Activated naive CD4-positive, alpha-beta T cell treated with anti-CD3 and anti-CD28 coated beads, Interleukin-2, amount 10 ng/mL, durations not matched to agents 7 days and 5 days (primary cell): ENCODE data around the gene MEST.
"Not testable (repeated sequence)": the region's sequence is repeated elsewhere in the genome, so short reads cannot be mapped to it uniquely, and the experiment has no call there.

ENCODE experiments used
- CTCF ChIA-PET: fragments of 350-600 bp; sonication (Branson Sonifier 250); formaldehyde crosslinking; loops from one replicate; lab custom pipeline; 2021; ENCODE audit warnings: antibody characterized with exemption; lab: Charles Lee
- DNase-seq: peaks from one replicate; pipeline ENCODE4 v3.0.0-alpha.2; 2020
- H3K27ac Mint-ChIP-seq: one replicate; pipeline ENCODE4 v1.8.0; 2021; ENCODE audit warnings: mild to moderate bottlenecking, moderate library complexity, mixed read lengths
- H3K27me3 Mint-ChIP-seq: one replicate; pipeline ENCODE4 v1.8.0; 2021; ENCODE audit warnings: mild to moderate bottlenecking, mixed read lengths
- H3K36me3 Mint-ChIP-seq: one replicate; pipeline ENCODE4 v1.8.0; 2021; ENCODE audit warnings: mixed read lengths
- H3K4me1 Mint-ChIP-seq: one replicate; pipeline ENCODE4 v1.8.0; 2021; ENCODE audit warnings: mixed read lengths
- H3K4me3 Mint-ChIP-seq: one replicate; pipeline ENCODE4 v1.8.0; 2021; ENCODE audit warnings: mild to moderate bottlenecking, moderate library complexity, mixed read lengths
- H3K9me3 Mint-ChIP-seq: one replicate; pipeline ENCODE4 v1.8.0; 2021; ENCODE audit warnings: mixed read lengths

The MEST gene

GRCh38 chr7:130491841-130492522 lies at the start of gene MEST:
Gene MEST, plus strand, starts transcription at chr7:130492085. Its CDS starts 229 bp downstream, at chr7:130492314.
- Mint-ChIP-seq H3K36me3 (peaks cover 3% of the 10 kb centered on the region), H3K27ac (no peak within 1 kb of the TSS), H3K4me1 (peaks cover 17% of the 10 kb centered on the region), H3K27me3 (peaks cover 79% of the 10 kb centered on the region), H3K4me3 (peak within 1 kb of the TSS; percentile 55), H3K9me3 (peaks cover 6% of the 10 kb centered on the region)
- DNase-seq = no peak
- CTCF ChIA-PET = no interaction called here

- CTCF ChIA-PET = interaction anchor here (0.5 kb wide), 1 partner anchor 619 kb away, joined by 3 read pairs; no protein-coding TSS in a partner anchor
- peaks cover 7% of the 10 kb centered on the region for H3K27me3 Mint-ChIP-seq
- no peak overlapping the region for H3K4me3 Mint-ChIP-seq
- no peak overlapping the region for H3K27ac Mint-ChIP-seq
- H3K36me3 Mint-ChIP-seq = peaks cover 5% of the 10 kb centered on the region
- H3K9me3 Mint-ChIP-seq = peaks cover 8% of the 10 kb centered on the region
- no peak for DNase-seq
- peaks cover 46% of the 10 kb centered on the region for H3K4me1 Mint-ChIP-seq
Measured at GRCh38 chr7:130442601-130443000, 49.3 kb upstream of the MEST start.

GRCh38 chr7:130444234-130444633 lies 47.7 kb upstream of the MEST start:
- H3K36me3 Mint-ChIP-seq = peaks cover 5% of the 10 kb centered on the region
- H3K4me3 Mint-ChIP-seq = no peak overlapping the region
- CTCF ChIA-PET = no interaction called here
- H3K27ac Mint-ChIP-seq = no peak overlapping the region
- peaks cover 7% of the 10 kb centered on the region for H3K27me3 Mint-ChIP-seq
- H3K4me1 Mint-ChIP-seq = peaks cover 41% of the 10 kb centered on the region
- H3K9me3 Mint-ChIP-seq = peaks cover 16% of the 10 kb centered on the region
- DNase-seq = no peak

GRCh38 chr7:130444751-130445407 lies 47.0 kb upstream of the MEST start:
- peaks cover 5% of the 10 kb centered on the region for H3K36me3 Mint-ChIP-seq
- peaks cover 7% of the 10 kb centered on the region for H3K27me3 Mint-ChIP-seq
- DNase-seq = no peak
- peaks cover 16% of the 10 kb centered on the region for H3K9me3 Mint-ChIP-seq
- CTCF ChIA-PET = no interaction called here
- H3K4me3 Mint-ChIP-seq = no peak overlapping the region
- H3K27ac Mint-ChIP-seq = no peak overlapping the region
- peaks cover 34% of the 10 kb centered on the region for H3K4me1 Mint-ChIP-seq

GRCh38 chr7:130446259-130446658 lies 45.6 kb upstream of the MEST start:
- Mint-ChIP-seq H3K4me3 (no peak overlapping the region), H3K27ac (no peak overlapping the region), H3K4me1 (peaks cover 23% of the 10 kb centered on the region), H3K9me3 (peaks cover 13% of the 10 kb centered on the region), H3K36me3 (no peaks in the 10 kb centered on the region), H3K27me3 (peaks cover 3% of the 10 kb centered on the region)
- CTCF ChIA-PET = no interaction called here
- DNase-seq = no peak

- H3K4me1 Mint-ChIP-seq, H3K27ac Mint-ChIP-seq, DNase-seq, CTCF ChIA-PET, H3K4me3 Mint-ChIP-seq, H3K36me3 Mint-ChIP-seq, H3K27me3 Mint-ChIP-seq: not testable (repeated sequence)
- peaks cover 13% of the 10 kb centered on the region for H3K9me3 Mint-ChIP-seq
Measured at GRCh38 chr7:130451344-130451743, 40.5 kb upstream of the MEST start.

GRCh38 chr7:130452951-130453350 lies 38.9 kb upstream of the MEST start:
- Mint-ChIP-seq H3K27me3 (no peaks in the 10 kb centered on the region), H3K36me3 (no peaks in the 10 kb centered on the region), H3K4me1 (peaks cover under 1% of the 10 kb centered on the region), H3K9me3 (peaks cover 6% of the 10 kb centered on the region), H3K27ac (no peak overlapping the region), H3K4me3 (no peak overlapping the region)
- no peak for DNase-seq
- CTCF ChIA-PET = no interaction called here

GRCh38 chr7:130454959-130455358 lies 36.9 kb upstream of the MEST start:
- H3K4me3 Mint-ChIP-seq = no peak overlapping the region
- H3K27ac Mint-ChIP-seq = no peak overlapping the region
- H3K4me1 Mint-ChIP-seq = peaks cover 11% of the 10 kb centered on the region
- H3K36me3 Mint-ChIP-seq = peaks cover 8% of the 10 kb centered on the region
- H3K9me3 Mint-ChIP-seq = peaks cover 16% of the 10 kb centered on the region
- no peaks in the 10 kb centered on the region for H3K27me3 Mint-ChIP-seq
- DNase-seq = no peak
- CTCF ChIA-PET = no interaction called here

GRCh38 chr7:130458257-130458656 lies 33.6 kb upstream of the MEST start:
- CTCF ChIA-PET = no interaction called here
- peaks cover 11% of the 10 kb centered on the region for H3K4me1 Mint-ChIP-seq
- H3K27me3 Mint-ChIP-seq = no peaks in the 10 kb centered on the region

GRCh38 chr7:130461272-130461671 lies 30.6 kb upstream of the MEST start:
- Mint-ChIP-seq H3K4me3 (no peak overlapping the region), H3K9me3 (peaks cover 16% of the 10 kb centered on the region), H3K27me3 (peaks cover 7% of the 10 kb centered on the region), H3K27ac (no peak overlapping the region), H3K4me1 (peaks cover 11% of the 10 kb centered on the region), H3K36me3 (peaks cover 9% of the 10 kb centered on the region)
- DNase-seq = no peak
- CTCF ChIA-PET = no interaction called here

More at GRCh38 chr7:130458257-130458656, 33.6 kb upstream of the MEST start:
- Mint-ChIP-seq H3K4me3 (no peak overlapping the region), H3K9me3 (peaks cover 16% of the 10 kb centered on the region), H3K36me3 (peaks cover 9% of the 10 kb centered on the region), H3K27ac (peak overlapping the region; percentile 6)
- no peak for DNase-seq

GRCh38 chr7:130463553-130464434 lies 28.1 kb upstream of the MEST start:
- no peak for DNase-seq
- CTCF ChIA-PET = interaction anchor here (0.7 kb wide), 1 partner anchor 218 kb away, joined by 3 read pairs; no protein-coding TSS in a partner anchor
- Mint-ChIP-seq H3K4me3 (no peak overlapping the region), H3K36me3 (peaks cover 9% of the 10 kb centered on the region), H3K27me3 (peaks cover 7% of the 10 kb centered on the region), H3K4me1 (peaks cover 2% of the 10 kb centered on the region), H3K9me3 (peaks cover 11% of the 10 kb centered on the region), H3K27ac (no peak overlapping the region)

- H3K4me1 Mint-ChIP-seq = peaks cover 2% of the 10 kb centered on the region
- DNase-seq = no peak
- H3K9me3 Mint-ChIP-seq = no peaks in the 10 kb centered on the region
- peaks cover 7% of the 10 kb centered on the region for H3K27me3 Mint-ChIP-seq
- H3K36me3 Mint-ChIP-seq = no peaks in the 10 kb centered on the region
- CTCF ChIA-PET = no interaction called here
- H3K4me3 Mint-ChIP-seq = no peak overlapping the region
- no peak overlapping the region for H3K27ac Mint-ChIP-seq
Measured at GRCh38 chr7:130468612-130469011, 23.3 kb upstream of the MEST start.

GRCh38 chr7:130471974-130472373 lies 19.9 kb upstream of the MEST start:
- CTCF ChIA-PET = no interaction called here
- H3K27me3 Mint-ChIP-seq = no peaks in the 10 kb centered on the region
- no peak overlapping the region for H3K27ac Mint-ChIP-seq

GRCh38 chr7:130473289-130473688 lies 18.6 kb upstream of the MEST start:
- H3K27ac Mint-ChIP-seq = no peak overlapping the region
- peaks cover 2% of the 10 kb centered on the region for H3K4me1 Mint-ChIP-seq
- no peaks in the 10 kb centered on the region for H3K9me3 Mint-ChIP-seq
- H3K36me3 Mint-ChIP-seq = no peaks in the 10 kb centered on the region
- no peak for DNase-seq
- H3K27me3 Mint-ChIP-seq = no peaks in the 10 kb centered on the region
- CTCF ChIA-PET = no interaction called here
- H3K4me3 Mint-ChIP-seq = no peak overlapping the region

More at GRCh38 chr7:130471974-130472373, 19.9 kb upstream of the MEST start:
- Mint-ChIP-seq H3K9me3 (no peaks in the 10 kb centered on the region), H3K4me1 (peaks cover 2% of the 10 kb centered on the region), H3K36me3 (no peaks in the 10 kb centered on the region), H3K4me3 (no peak overlapping the region)
- no peak for DNase-seq
